IPS-18c (cell line): ENCODE results near the gene GPR183.

Experiments
- H3K4me3 ChIP-seq: 2 replicates; pipeline ENCODE4 v1.7.0; 2013; ENCODE audit warnings: low read depth, mild to moderate bottlenecking, low read length, moderate library complexity; ENCODE audit not compliant: insufficient read depth
- H3K9me3 ChIP-seq: one replicate; pipeline ENCODE4 v1.6.1; 2013; ENCODE audit warnings: mild to moderate bottlenecking, low read length, moderate library complexity; ENCODE audit not compliant: control insufficient read depth, insufficient read depth

Gene GPR183

DNA sequence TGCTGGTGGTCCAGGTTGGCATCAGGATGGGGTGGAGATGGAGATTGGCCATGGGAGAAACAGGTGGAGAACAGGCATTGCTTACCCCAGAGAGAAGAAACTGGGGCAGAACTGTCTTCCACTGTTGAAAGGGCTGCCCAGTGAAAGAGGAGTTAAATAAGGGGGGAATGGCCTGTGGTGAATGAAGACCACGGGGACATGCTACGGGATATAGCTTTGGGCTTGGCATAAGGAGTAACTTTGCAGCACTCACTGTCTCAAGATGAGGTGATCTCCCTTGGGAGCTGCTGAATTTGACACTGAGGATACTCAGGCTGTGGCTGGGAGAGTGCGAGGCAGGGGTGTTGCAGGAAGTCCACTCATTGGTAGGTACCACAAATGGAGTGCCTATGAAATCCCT, 38.4 kb downstream of the GPR183 start:
- H3K9me3 ChIP-seq: no peaks in the 10 kb centered on the region
- no peak overlapping the region for H3K4me3 ChIP-seq

DNA sequence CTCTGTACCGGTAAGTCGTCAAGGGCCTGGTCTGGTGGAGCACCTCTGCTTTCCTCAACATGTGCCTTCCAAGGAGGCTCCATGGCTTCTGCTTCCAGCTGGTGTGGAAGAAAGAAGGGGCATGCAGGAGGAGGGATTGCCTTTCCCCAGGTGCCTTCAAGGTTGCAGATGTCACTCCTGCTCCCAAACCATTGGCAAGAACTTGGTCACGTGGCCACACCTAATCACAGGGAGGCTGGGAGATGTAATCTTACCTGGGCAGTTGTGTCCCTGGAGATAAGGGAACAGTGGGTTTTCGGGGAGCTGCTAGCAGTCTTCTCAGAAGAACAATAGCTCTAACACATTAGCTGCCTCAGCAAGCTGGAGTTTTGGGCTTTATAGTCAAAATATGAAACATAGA, 39.3 kb downstream of the GPR183 start:
- no peak overlapping the region for H3K4me3 ChIP-seq
- H3K9me3 ChIP-seq: no peaks in the 10 kb centered on the region

DNA sequence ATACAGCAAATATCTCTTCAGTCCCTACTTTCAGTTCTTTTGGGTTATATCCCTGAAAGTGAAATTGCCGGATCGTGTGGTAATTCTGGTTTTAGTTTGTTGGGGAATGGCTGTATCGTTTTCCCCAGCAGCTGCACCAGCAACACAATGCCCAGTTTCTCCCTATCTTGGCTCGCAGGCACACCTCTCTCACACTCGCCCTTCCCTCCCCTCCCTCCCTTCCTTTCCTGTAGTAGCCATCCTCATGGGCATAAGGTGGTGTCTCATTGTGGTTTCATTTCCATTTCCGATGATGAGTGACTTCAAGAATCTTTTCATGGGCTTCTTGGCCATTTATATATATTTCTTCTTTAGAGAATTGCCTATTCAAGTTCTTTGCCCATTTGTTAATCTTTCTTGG, 40.4 kb downstream of the GPR183 start:
- H3K9me3 ChIP-seq: no peaks in the 10 kb centered on the region

DNA sequence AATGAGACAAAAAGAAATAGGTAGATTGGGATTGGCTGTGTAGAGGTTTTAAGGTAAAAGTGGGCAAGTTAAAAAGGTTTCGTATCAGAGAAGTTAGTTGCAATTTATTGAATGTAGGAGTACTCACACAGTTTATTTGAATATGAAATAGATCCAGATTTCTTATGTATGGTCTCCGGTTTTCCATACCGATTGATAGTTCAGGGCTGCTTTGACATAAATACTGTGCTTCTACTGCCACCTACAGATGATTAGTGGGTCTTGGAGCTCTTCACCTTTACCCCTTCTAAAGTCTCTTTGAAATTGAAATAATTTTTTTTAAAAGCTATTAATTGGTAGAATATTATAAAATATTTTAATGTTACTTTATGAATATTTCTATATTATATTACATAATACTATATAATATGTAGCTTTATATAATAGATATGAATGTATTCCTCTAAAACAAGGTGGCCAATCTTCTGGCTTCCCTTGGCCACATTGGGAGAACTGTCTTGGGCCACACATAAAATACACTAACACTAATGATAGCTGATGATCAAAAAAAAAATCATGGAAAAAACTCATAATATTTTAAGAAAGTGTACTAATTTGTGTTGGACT, 41.3 kb downstream of the GPR183 start:
- no peak overlapping the region for H3K4me3 ChIP-seq

More for the DNA sequence above, 40.4 kb downstream of the GPR183 start:
- H3K4me3 ChIP-seq: no peak overlapping the region

DNA sequence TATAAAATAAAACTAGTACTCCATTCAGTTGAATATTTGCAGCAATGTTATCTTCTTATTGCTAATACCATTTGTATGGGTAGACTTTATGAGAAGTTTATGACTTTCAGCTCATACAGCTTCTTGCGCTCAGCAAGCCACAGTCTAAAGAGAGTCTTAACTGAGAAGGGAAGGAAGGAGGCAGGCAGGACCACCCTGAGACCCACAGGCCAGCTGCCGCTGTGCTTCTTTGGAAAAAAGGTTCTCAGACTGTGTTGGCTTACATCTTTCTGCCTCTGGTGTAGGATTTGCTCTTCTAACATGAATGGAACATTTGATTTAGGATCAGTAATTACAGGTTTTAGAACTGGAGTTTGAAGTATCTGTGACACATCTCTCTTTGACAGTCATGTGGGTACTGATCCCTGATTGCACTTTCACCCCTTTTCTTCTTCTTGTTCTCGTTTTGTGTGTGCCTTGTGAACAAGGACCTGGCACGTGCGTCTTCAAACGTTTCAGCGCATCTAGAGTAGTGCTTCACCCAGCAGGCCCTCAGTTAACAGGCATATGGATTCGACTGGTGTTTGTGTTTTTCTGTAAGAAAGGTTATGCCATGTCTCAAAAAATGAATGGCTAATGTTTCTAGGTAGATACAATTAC, 41.9 kb downstream of the GPR183 start:
- H3K4me3 ChIP-seq: no peak overlapping the region
- no peaks in the 10 kb centered on the region for H3K9me3 ChIP-seq

More for the DNA sequence above, 41.3 kb downstream of the GPR183 start:
- H3K9me3 ChIP-seq: no peaks in the 10 kb centered on the region

DNA sequence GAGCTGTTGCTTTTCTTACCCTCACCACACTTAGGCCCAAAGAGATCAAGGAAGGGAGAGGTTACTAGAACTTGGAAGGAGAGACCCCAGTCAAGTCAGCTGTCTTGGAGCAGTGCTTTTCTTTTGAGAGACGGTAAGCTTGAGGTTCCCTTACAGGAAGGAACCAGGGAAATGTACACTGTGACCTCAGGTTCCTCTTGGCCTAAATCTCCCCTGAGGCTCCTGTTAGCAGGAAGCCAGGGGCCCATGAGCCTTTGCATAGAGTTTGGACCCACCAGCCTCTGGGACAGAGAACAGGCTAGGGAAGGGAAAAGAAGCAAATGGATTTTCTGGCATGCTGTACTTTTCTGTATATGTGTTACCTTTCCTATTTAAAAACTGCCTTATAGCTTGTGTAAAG, 43.1 kb downstream of the GPR183 start:
- H3K4me3 ChIP-seq: no peak overlapping the region
- H3K9me3 ChIP-seq: no peaks in the 10 kb centered on the region

DNA sequence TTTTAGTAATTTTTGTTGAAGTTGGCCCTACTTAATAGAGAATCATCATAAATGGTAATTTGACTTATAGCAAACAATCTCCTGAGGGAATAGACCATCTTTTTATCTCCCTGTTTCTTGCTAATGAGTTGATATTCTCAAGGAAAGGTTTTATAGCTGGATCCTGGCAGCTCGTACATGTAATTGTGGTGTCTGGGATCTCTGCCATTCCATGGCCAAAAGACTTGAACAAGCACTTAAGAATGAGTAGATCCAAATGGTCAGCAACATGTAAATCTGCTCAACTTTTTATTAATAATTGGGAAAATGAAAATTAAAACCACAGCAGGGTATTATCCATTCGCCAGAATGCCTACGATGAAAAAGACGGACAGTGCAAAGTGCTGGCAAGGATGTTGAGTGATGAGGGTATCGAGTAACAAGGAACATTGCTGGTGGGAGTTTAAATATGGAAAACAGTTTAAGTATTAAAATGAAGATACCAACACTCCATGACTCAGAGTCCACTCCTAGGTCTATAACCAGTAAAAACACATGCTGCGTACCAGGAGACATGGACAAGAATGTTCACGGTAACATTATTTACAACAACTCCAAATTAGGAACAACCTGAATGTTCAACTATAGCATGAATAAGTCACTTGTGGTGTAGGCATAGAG, 43.9 kb downstream of the GPR183 start:
- no peak overlapping the region for H3K4me3 ChIP-seq
- H3K9me3 ChIP-seq: no peaks in the 10 kb centered on the region

DNA sequence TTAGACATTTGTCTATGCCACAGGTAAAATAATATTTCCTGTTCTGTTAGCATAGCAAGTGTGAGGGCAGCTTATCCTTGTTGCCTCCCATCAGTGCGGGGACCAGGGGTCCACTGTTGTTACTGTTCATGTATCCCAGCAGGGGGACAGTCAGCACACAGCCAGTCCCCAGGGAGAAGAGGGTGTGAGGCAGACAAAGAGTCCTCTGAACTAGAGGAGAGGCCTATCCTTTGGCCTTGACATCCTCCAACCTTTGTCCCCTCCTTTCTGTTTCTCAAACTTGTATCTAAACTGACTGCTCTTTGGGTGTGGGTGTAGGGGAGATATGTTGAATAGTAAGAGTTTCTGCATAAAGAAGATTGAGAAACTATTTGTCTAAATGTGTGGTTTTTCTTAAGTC, 46.1 kb downstream of the GPR183 start:
- no peaks in the 10 kb centered on the region for H3K9me3 ChIP-seq

DNA sequence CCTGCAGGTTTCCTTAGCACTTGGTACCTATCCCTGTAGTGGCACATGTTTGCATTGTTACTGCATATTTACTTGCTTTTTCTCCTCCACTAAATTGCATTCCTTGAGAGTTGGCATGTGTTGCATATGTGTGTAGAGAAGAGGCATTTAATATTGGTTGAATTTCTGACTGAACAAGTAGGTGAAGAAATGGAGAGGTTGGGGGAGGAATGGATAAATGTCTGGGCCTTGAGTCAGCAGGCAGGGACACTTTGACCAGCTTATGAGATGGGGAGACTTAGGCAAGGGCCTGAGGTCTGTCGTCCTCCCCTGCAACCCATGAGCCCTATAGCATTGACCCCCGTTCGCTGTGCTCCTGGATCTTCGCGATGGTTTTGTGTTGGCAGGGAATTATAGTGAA, 47.0 kb downstream of the GPR183 start:
- no peaks in the 10 kb centered on the region for H3K9me3 ChIP-seq

More for the DNA sequence above, 46.1 kb downstream of the GPR183 start:
- no peak overlapping the region for H3K4me3 ChIP-seq

DNA sequence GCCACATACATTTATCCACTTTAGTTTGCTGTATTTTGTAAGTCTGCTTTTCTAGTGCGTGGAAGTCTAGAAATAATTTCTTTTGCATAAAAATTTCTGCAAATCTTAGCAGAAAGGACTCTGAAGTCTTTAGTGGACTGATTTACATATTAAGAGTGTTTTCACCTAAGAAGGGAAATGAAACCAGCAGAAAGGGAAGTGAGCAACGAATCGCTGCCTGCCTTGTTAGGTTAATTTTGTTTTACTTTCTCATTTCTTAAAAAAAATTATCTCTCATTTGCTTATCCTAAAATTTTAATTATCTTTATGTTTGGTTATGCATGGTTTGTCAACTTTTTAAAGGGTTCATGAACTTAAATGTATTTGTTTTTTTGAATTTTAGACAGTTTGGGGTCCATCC, 48.3 kb downstream of the GPR183 start:
- H3K9me3 ChIP-seq: no peaks in the 10 kb centered on the region
- H3K4me3 ChIP-seq: no peak overlapping the region

More for the DNA sequence above, 47.0 kb downstream of the GPR183 start:
- H3K4me3 ChIP-seq: no peak overlapping the region

DNA sequence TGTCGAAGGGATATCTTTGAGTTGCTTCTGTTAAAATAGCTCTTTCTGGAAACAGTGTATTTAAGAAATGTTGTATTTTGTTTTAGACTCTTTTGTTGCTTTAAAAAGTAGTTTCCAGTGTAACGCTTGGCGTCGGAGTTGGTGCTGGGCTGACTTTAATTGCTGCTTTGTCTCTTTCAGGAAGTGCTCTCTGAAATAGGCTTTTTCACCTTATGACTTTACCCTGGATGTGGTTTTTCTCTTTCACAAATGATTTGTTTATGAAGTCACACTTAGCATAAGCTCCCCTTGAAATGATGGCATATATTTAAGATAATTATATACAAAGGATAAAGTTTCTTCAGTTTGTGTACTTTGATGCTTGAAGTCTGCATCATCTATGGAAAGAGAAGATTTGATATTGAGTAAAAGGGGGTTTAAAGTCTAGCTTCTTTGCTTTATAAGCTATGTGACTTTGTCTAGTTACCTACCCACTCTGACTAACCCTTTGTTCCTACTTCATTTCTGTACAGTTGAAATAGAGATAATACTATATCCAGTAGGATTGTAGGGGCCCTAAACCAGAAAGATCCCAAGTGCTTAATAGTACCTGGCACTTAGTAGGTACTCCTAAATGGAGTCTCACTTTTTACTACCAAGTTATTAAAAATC, 48.9 kb downstream of the GPR183 start, which contains the start of gene GPR18:
Gene GPR18, minus strand, starts transcription at position 170 of the 651 bp plus-strand sequence. CDS start 2,507 bp downstream, outside the sequence.
- H3K4me3 ChIP-seq: no peak within 1 kb of the TSS
- no peaks in the 10 kb centered on the region for H3K9me3 ChIP-seq

DNA sequence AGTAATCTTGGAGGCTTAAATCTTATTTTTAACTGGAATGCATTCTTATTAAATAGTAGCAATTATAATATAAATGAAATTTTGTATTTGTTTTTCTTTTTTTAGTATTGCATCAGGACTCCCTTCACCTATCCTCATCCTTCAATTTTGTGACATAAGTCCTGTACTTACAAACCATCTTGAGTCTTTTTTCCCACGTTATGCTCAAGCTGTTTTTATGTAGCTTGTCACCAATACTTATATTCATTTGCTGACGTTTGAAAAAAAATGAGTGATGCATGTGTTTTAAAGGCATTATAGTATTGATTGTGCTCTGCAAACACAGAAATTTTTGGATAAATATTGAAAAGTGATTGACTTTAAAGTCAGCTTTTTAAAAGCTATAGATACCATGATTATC, 49.9 kb downstream of the GPR183 start:
- H3K9me3 ChIP-seq: no peaks in the 10 kb centered on the region
- H3K4me3 ChIP-seq: no peak overlapping the region

DNA sequence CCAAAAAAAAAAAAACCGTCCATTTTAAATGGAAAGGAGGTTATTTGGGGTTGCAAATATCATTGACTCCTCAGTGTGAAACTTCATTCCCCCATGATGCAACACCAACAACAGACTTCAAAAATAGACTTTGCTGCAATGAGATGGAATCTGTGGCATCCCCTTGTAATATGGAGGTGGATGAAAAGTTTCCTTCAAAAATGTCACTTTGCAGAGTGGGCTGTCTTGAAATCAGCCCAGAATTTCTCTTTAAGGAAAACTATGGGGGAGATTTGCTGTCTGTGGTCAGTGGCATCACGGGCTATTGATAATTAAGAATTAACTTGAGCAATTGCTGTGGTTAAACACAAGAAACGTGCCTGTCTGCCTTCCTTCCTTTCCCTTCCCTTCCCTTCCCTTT, 50.5 kb downstream of the GPR183 start:
- Histone ChIP-seq H3K9me3 (no peaks in the 10 kb centered on the region), H3K4me3 (no peak overlapping the region)

DNA sequence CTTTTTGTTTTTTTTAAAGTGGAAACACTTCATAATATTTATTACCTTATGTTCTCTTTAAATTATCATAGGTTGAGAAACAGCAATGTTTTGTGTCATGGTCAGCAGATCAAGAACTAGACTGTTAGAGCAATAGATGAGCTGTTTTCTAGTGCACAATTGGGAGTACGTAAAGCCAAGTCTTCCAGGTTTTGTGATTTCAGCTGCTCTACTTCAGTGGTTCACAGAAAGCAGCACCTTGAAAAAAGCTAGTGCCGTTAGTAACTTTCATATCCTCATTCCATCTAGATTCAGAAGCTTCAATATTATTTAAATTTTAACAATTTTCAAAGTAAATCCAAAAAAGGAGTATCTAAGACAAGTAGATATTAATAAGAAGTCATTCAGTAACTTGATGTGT, 50.9 kb downstream of the GPR183 start:
- H3K4me3 ChIP-seq: no peak overlapping the region
- no peaks in the 10 kb centered on the region for H3K9me3 ChIP-seq

DNA sequence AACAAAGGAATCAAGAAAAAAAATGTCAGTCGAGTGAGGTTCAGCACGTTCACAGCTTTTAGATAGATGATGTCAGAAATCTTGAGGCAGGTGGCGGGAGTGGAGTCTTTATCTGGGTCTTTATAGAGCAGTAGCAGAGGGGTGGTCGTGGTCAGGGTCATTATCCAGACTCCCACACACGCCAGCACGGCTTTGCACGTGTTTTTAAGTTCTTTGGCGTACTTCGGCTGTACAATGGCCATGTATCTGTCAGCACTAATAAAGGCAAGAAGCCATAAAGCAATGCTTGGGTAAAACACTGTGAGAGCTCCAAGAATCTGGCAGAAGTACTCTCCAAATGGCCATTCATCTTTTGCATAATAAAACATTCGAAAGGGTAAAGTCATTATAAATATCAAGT, 51.9 kb downstream of the GPR183 start:
- no peak overlapping the region for H3K4me3 ChIP-seq

DNA sequence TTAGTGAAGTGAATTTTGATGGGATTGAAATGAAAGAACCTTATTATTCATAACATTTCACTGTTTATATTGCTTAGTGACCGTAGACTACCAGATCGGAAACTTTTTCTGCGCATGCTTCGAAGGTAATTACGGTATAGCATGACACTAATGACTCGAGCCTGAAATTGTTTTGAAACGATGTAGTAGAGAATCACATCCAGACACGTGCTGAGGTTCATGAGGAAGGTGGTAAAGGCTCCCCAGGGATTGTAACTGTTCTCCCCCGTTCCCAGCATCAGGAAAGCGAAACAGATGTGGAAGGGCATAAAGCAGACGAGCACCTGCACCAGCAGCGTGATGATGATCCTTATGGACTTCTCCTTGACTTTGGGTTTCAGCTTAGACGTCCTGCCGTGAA, 52.4 kb downstream of the GPR183 start:
- Histone ChIP-seq H3K4me3 (no peak overlapping the region), H3K9me3 (no peaks in the 10 kb centered on the region)

More for the DNA sequence above, 51.9 kb downstream of the GPR183 start:
- H3K9me3 ChIP-seq: no peaks in the 10 kb centered on the region

DNA sequence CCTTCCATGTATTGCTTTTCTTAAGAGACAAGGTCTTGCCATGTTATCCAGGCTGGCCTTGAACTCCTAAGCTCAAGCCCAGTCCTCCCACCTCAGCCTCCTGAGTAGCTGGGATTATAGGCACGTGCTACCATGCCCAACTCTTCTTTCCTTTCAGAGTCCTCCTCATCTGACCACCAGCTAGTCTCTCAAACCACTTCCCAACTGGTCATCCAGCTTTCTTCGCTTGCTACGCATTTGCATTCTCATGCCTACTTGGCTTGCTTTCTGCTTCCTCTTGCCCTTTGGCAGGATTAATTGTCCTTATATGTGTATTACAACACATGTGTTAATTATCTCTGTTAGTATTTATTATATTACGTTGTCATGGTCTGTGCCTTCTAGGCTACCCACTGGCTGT, 55.3 kb downstream of the GPR183 start:
- Histone ChIP-seq H3K9me3 (no peaks in the 10 kb centered on the region), H3K4me3 (no peak overlapping the region)
